Prostate gland (tissue), 2 donors: ENCODE data around the gene BRDT.

Experiments
- POLR2A ChIP-seq: fragments of 450-650 bp; IDR thresholded peaks from one replicate; pipeline ENCODE4 v1.6.1; 2016; ENCODE audit warnings: antibody characterized with exemption, mild to moderate bottlenecking
- POLR2AphosphoS5 ChIP-seq: sonication (generic); formaldehyde crosslinking; IDR thresholded peaks from one replicate; pipeline ENCODE4 v1.6.1; 2017; ENCODE audit warnings: antibody characterized with exemption
- TF ChIP-seq, protein P1 (sequence below), 4 experiments: fragments of 200-600 bp in 2 of 4; fragments of 450-650 bp in 2 of 4; sonication (generic) in 2 of 4; IDR thresholded peaks; 1 replicate in 3 of 4; 2 replicates in 1 of 4; pipeline ENCODE4 v1.5.1; 2016 to 2019; ENCODE audit warnings: antibody characterized with exemption in 4 of 4, mild to moderate bottlenecking in 2 of 4, moderate library complexity in 2 of 4

- TF ChIP-seq, protein P1, sequence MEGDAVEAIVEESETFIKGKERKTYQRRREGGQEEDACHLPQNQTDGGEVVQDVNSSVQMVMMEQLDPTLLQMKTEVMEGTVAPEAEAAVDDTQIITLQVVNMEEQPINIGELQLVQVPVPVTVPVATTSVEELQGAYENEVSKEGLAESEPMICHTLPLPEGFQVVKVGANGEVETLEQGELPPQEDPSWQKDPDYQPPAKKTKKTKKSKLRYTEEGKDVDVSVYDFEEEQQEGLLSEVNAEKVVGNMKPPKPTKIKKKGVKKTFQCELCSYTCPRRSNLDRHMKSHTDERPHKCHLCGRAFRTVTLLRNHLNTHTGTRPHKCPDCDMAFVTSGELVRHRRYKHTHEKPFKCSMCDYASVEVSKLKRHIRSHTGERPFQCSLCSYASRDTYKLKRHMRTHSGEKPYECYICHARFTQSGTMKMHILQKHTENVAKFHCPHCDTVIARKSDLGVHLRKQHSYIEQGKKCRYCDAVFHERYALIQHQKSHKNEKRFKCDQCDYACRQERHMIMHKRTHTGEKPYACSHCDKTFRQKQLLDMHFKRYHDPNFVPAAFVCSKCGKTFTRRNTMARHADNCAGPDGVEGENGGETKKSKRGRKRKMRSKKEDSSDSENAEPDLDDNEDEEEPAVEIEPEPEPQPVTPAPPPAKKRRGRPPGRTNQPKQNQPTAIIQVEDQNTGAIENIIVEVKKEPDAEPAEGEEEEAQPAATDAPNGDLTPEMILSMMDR (IDR thresholded peaks at IDR 0.05) = no peak
- no peak for TF ChIP-seq POLR2A
- TF ChIP-seq POLR2AphosphoS5 = no peak
Measured at GRCh38 chr1:91916811-91917460, 32.3 kb upstream of the BRDT start.
